ENCODE results near the gene PXT1.

The PXT1 gene

GRCh38 chr6:36386495-36387439 lies 55.9 kb downstream of the PXT1 start:
- no peak overlapping the region for H3K27ac ChIP-seq
- H3K4me2 ChIP-seq (ENCODE audit: low read length) = peak overlapping the region; percentile 100
- H3K4me3 ChIP-seq (ENCODE audit: low read depth, low read length) = peak overlapping the region; percentile 83
- H3K27me3 ChIP-seq (ENCODE audit: control insufficient read depth, insufficient read depth, low read length) = no peaks in the 10 kb centered on the region
- peak overlapping the region; percentile 95 for H2AFZ ChIP-seq
- no peak for TF ChIP-seq CTCF (IDR thresholded peaks at IDR 0.05)
- no peaks in the 10 kb centered on the region for H3K36me3 ChIP-seq (ENCODE audit: control insufficient read depth, insufficient read depth, low read length)
- H3K9me3 ChIP-seq (ENCODE audit: control insufficient read depth, low read length) = no peaks in the 10 kb centered on the region
- no peak overlapping the region for H3K9ac ChIP-seq
- peaks cover 12% of the 10 kb centered on the region for H3K4me1 ChIP-seq
- H3K79me2 ChIP-seq = no peaks in the 10 kb centered on the region

- Histone ChIP-seq H3K4me3 (ENCODE audit: low read depth, low read length) (no peak overlapping the region), H3K27ac (no peak overlapping the region), H3K4me2 (ENCODE audit: low read length) (no peak overlapping the region), H3K79me2 (no peaks in the 10 kb centered on the region), H3K9me3 (ENCODE audit: control insufficient read depth, low read length) (no peaks in the 10 kb centered on the region), H3K9ac (no peak overlapping the region), H3K27me3 (ENCODE audit: control insufficient read depth, insufficient read depth, low read length) (no peaks in the 10 kb centered on the region), H3K36me3 (ENCODE audit: control insufficient read depth, insufficient read depth, low read length) (no peaks in the 10 kb centered on the region), H3K4me1 (peaks cover 12% of the 10 kb centered on the region), H2AFZ (no peak overlapping the region)
- TF ChIP-seq CTCF (IDR thresholded peaks at IDR 0.05) = no peak
Measured at GRCh38 chr6:36384095-36384494, 58.6 kb downstream of the PXT1 start.

GRCh38 chr6:36383606-36384005 lies 59.0 kb downstream of the PXT1 start:
- no peak overlapping the region for H2AFZ ChIP-seq
- no peaks in the 10 kb centered on the region for H3K27me3 ChIP-seq (ENCODE audit: control insufficient read depth, insufficient read depth, low read length)
- no peaks in the 10 kb centered on the region for H3K36me3 ChIP-seq (ENCODE audit: control insufficient read depth, insufficient read depth, low read length)
- no peak overlapping the region for H3K27ac ChIP-seq
- H3K4me2 ChIP-seq (ENCODE audit: low read length) = no peak overlapping the region
- no peak overlapping the region for H3K9ac ChIP-seq
- H3K4me3 ChIP-seq (ENCODE audit: low read depth, low read length) = no peak overlapping the region
- no peaks in the 10 kb centered on the region for H3K9me3 ChIP-seq (ENCODE audit: control insufficient read depth, low read length)
- H3K4me1 ChIP-seq = peaks cover 12% of the 10 kb centered on the region
- TF ChIP-seq CTCF (IDR thresholded peaks at IDR 0.05) = no peak
- H3K79me2 ChIP-seq = no peaks in the 10 kb centered on the region

GRCh38 chr6:36382976-36383375 lies 59.7 kb downstream of the PXT1 start:
- Histone ChIP-seq H3K4me1 (peaks cover 12% of the 10 kb centered on the region), H3K9me3 (ENCODE audit: control insufficient read depth, low read length) (no peaks in the 10 kb centered on the region), H3K4me3 (ENCODE audit: low read depth, low read length) (no peak overlapping the region), H3K4me2 (ENCODE audit: low read length) (no peak overlapping the region), H3K36me3 (ENCODE audit: control insufficient read depth, insufficient read depth, low read length) (no peaks in the 10 kb centered on the region), H2AFZ (no peak overlapping the region), H3K9ac (no peak overlapping the region), H3K27me3 (ENCODE audit: control insufficient read depth, insufficient read depth, low read length) (no peaks in the 10 kb centered on the region), H3K27ac (no peak overlapping the region), H3K79me2 (no peaks in the 10 kb centered on the region)
- TF ChIP-seq CTCF (IDR thresholded peaks at IDR 0.05) = no peak
